Kidney glomerular epithelial cell (primary cell): ENCODE results near the gene SLC46A1.
A peak's percentile ranks its signal among the peaks of the same experiment; 100 is the strongest.
"Not testable (repeated sequence)": the region's sequence is repeated elsewhere in the genome, so short reads cannot be mapped to it uniquely, and the experiment has no call there.

Experiments used
- DNase-seq: peaks from one replicate; lab custom pipeline; 2025; lab: John Stamatoyannopoulos, UW

The SLC46A1 gene

DNA sequence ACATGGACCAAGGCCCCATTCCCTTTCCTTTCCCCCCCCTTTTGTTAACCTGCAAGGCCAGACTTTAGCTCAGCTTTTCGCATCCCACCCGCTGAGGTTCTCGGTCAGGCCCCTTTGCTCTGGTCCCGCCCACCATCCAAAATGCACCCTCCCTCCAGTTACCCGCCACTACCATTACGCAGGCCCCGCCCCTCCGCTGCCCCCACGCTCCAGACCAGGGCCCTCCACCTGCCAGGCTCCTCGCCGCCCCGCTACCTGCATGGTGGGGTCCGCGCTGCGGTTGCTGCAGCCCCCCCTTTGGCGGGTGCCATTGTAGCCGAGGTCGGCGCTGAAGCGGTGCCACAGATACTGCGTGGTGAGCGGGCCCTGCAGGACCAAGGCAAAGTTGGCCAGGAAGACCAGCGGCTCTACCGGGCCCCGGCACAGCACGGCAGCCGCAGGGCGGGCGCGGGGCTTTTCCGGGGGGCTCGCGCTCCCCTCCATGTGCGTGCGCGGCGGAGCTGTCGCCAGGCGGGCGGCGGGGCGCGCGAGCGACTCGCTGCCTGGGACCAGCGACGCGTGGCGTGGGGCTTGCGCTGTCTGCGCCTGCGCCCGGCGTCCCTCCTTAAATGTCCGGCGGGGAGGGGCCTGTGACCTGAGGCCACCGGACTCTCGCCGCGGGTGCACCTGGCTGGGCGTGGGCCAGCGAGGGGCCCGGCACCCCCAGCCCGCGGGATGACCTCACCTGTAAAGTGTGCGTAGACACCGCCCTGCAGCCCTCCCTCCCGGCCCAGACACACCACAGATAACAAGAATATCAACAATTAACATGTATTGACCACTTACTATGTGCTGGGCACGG is at the start of gene SLC46A1:
Gene SLC46A1, minus strand, starts transcription at position 581 of the 841 bp plus-strand sequence. Its CDS starts 98 bp downstream, at position 483.
- DNase-seq: no peak

- DNase-seq: no peak
Measured at GRCh38 chr17:28449859-28450258, 43.8 kb upstream of the SLC46A1 start.

- DNase-seq: no peak
Measured at GRCh38 chr17:28447396-28447760, 41.4 kb upstream of the SLC46A1 start.

- DNase-seq: no peak
Measured at GRCh38 chr17:28446716-28447395, 40.8 kb upstream of the SLC46A1 start.

- DNase-seq: no peak
Measured at GRCh38 chr17:28443901-28444638, 38.1 kb upstream of the SLC46A1 start.

- DNase-seq: not testable (repeated sequence)
Measured at GRCh38 chr17:28434326-28434725, 28.3 kb upstream of the SLC46A1 start.

GRCh38 chr17:28433721-28434120 is 27.7 kb upstream of the SLC46A1 start:
- no peak for DNase-seq

- not testable (repeated sequence) for DNase-seq
Measured at GRCh38 chr17:28427982-28428381, 22.0 kb upstream of the SLC46A1 start.

- DNase-seq: no peak
Measured at GRCh38 chr17:28427371-28427770, 21.4 kb upstream of the SLC46A1 start.

GRCh38 chr17:28426081-28426519 is 20.1 kb upstream of the SLC46A1 start:
- no peak for DNase-seq

- no peak for DNase-seq
Measured at GRCh38 chr17:28425206-28425605, 19.2 kb upstream of the SLC46A1 start.

- no peak for DNase-seq
Measured at GRCh38 chr17:28421787-28422305, 15.8 kb upstream of the SLC46A1 start.

DNA sequence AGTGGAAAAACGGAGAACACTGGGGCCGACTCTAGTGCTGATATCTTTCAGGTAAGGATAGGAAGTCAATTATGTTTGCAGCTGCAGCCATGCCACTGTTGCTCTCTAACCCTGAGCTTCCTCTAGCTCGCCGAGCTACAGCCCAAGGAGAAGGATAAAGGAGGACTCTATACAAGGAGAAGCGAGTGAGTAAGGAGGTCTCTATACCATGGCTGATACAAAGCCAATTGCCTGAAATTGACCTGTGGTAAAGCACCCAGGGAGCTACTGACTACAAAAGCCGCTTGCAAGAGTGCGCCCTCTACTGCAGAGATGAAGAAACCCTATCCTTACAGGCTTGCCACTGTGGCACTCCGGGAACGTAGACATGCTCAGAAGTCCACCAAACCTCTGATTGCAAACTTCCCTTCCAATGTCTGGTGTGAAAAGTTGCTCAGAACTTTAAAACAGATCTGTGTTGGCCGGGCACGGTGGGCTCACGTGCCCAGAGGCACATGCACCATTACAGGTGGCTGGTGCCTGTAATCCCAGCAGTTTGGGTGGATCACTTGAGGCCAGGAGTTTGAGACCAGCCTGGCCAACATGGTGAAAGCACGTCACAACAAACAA is 10.8 kb upstream of the SLC46A1 start:
- DNase-seq: peak; percentile 62

DNA sequence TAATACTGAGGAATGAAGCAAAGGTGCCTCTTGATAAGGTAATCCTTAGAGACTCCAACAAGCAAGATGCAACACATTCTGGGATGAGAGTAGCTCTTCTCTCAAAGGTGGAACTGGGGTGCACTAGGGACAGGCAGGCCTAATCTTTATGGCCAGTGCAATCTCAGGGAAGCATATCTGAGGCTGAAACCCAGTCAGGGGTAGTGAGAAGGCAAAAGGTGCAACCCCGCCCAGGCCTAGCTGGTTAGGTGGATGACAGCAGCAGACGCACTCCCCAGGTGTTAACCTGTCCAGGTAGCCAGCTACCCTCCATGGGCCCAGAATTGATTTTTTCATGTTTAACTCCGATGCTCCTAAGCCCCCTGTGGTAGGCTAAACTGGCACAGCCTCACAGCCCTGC is 9.9 kb upstream of the SLC46A1 start:
- no peak for DNase-seq

DNA sequence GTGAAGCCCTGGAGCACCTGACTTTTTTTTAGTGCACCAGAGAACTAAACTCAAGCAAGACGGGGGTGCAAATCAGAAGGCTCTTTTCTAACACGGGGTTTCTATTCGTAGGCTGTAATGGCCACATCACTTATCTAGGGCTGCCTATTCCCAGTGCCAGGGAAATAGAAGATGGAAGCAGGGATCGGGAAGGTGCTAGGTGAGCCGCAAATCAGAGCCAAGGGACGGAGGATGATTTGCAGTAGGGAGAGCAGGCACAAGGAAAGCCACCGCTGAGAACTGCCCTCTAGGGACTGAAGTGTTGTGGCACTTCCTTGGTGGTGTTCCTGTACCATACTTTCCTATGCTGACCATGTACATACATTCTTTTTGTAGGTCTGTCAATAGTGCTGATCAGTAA is 7.8 kb upstream of the SLC46A1 start:
- DNase-seq: no peak

- no peak for DNase-seq
Measured at GRCh38 chr17:28412099-28412498, 6.1 kb upstream of the SLC46A1 start.

- DNase-seq: no peak
Measured at GRCh38 chr17:28407974-28408306, 1.9 kb upstream of the SLC46A1 start.

- DNase-seq: no peak
Measured at GRCh38 chr17:28407130-28407973, 1.3 kb upstream of the SLC46A1 start.

- no peak for DNase-seq
Measured at GRCh38 chr17:28406473-28406814, 432 bp upstream of the SLC46A1 start.

DNA sequence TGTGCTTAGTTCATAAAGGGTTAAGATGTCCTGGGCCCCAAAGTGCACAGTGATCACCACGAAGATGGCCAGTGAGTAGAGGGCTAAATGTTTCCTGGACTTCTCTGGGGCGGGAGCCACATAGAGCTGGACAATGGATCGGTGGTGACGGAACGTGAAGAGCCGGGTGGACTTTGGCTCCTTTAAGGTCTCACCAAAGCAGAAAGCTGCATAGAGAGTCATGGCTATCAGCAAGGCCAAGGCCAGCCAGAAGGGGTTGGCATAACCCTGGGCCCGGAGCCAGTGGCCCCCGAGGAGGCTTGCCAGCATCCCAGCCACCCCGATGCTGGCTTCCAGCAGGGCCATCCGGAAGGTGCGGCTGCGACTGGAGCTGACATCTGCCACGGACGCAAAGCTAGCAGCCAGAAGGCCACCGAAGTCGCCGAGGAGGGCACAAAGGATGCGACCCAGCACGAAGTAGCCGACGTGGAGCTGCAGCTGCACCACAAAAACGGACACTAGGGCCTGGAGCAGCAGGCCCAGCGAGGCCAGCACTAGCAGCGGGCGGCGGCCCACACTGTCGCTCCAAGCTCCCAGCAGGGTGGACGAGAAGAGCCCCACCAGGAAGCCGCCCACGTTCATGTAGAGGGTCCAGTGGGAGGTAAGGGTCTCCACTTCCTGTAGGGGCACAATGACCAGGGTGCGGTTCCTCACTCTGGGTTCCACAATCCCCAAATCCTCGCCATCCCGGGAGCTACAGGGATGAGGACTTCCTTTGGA is 1.0 kb downstream of the SLC46A1 start:
- DNase-seq: no peak

DNA sequence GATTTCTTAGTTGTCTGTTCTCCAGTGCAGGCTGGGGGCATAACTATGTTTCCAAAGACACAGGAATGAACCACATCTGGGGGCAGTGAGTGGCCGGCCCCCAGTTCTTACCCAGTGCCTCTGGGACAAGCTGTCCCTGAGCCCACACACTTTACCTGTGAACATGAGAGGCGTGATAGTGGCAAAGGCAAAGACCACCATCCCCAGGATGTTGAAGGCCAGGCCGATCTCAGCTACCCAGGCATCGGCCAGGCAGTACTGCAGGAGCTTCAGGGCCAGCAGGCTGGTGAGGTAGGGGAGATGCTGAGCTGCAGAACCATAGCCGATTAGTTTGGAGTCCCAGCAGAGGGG is 1.6 kb downstream of the SLC46A1 start:
- no peak for DNase-seq
